GM12801 (cell line): ENCODE measurements around the gene SNX10.

Source experiments
- TF ChIP-seq, protein P1 (sequence below): IDR thresholded peaks from one replicate; pipeline ENCODE4 v1.5.1; 2011; ENCODE audit warnings: control low read depth; ENCODE audit not compliant: insufficient read length; ENCODE audit errors: extremely low read depth

Gene SNX10

DNA sequence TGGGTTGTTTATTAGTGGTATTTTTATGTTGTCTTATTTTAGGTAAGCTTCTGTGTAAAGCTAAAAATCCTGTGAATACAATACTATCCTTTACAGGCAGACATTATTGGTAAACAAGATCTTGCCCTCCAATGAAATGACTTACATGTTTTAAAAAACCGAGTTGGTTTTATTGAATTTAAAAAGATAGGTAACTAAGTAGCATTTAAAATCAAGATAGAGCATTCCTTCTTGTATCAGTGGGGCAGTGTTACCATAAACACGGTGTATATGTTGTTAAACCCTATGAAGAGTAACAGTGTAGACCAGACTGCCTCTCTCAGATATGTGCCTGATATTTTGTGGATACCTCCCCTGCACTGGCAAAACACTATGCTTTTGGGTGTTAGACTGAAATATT lies 81.0 kb downstream of the SNX10 start:
- TF ChIP-seq, protein P1, sequence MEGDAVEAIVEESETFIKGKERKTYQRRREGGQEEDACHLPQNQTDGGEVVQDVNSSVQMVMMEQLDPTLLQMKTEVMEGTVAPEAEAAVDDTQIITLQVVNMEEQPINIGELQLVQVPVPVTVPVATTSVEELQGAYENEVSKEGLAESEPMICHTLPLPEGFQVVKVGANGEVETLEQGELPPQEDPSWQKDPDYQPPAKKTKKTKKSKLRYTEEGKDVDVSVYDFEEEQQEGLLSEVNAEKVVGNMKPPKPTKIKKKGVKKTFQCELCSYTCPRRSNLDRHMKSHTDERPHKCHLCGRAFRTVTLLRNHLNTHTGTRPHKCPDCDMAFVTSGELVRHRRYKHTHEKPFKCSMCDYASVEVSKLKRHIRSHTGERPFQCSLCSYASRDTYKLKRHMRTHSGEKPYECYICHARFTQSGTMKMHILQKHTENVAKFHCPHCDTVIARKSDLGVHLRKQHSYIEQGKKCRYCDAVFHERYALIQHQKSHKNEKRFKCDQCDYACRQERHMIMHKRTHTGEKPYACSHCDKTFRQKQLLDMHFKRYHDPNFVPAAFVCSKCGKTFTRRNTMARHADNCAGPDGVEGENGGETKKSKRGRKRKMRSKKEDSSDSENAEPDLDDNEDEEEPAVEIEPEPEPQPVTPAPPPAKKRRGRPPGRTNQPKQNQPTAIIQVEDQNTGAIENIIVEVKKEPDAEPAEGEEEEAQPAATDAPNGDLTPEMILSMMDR = no peak

DNA sequence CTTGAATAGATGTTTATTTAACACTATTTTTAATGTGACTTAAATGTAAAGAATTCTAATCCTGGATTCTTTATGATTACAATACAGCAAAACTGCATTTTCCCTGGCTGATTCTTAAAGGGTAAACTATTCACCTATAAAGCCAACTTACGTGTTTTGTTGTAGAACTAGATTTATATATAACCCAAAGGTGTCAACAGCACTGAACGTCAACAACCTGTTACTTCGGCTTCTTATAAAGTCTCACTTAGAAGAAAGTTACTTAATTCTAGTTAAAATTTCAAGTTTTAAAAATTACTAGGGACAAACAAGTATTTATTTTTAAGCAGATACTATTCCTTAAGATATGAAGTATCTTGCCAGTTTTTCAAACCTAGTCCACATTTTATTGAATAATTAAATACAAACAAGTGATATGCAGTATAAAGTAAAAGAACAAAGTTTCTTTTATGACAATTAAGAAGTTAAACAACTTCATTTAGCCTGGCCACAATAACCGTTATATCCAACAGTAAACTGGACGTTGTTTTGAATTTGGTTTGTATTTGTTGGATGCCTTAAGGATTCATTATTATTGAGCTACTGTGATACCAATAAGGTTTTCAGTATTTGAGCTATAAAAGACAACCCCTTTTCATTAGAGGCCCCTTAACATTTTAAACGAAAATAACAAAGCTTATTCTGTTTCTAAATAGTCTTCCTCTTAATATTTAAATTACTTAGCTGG lies 83.1 kb downstream of the SNX10 start:
- TF ChIP-seq, protein P1 = no peak

DNA sequence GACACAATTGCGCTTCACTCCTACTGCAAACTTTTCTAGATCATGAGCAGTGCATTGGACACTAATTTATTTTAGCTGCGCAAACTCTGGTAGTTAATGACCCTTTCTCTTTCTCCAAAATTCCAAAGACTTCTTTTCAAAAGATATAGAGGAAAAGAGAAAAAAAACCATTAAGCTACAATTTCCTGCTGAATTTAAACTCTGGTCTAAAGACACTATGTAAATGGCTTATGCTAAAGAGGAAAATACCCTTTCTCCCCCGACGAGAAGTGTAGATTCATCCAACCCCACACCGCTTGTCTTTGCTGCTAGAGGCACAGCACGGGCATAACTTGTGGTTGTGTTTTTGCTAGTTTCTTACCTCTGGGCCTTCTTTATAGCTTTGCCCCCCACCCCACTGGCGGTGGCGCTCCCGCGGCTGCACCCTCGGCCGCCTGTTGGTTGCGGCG lies 84.1 kb downstream of the SNX10 start:
- TF ChIP-seq, protein P1 = no peak

DNA sequence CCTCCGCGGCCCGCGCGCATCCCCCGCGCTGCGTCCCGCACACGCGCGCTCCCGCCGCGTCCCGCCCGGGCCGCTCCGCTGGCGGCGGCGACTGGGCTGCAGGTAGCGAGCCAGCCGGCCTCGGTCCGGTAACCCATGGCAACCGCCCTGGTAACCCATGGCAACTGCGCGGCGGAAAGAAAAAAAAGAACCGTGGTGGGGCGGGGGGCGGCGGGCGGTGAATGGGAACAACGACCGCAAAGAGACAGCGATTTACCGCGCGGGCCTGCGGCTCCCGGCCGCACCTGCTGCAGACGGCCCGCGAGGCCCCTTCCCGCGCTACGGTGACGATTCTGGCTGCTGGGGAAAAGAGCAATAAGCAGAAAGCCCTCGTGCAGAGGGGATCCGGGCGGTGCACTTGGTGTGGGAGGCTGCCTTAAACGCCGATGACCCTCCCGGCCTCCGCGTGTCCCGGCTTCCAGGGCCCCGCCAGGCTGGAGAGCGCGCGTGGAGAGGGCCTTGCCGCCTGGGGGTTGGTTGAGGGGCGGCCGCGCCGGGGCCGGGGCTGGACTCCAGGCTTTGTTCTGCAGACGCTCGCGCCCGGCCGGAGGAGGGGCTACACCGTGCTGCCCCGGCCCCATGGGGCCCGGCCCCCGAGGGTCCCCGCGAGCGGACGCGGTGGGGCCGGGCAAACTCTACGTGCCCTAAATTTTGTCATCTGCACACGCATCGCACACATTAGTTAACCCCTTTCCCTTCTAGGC lies 84.7 kb downstream of the SNX10 start:
- TF ChIP-seq, protein P1 = no peak

DNA sequence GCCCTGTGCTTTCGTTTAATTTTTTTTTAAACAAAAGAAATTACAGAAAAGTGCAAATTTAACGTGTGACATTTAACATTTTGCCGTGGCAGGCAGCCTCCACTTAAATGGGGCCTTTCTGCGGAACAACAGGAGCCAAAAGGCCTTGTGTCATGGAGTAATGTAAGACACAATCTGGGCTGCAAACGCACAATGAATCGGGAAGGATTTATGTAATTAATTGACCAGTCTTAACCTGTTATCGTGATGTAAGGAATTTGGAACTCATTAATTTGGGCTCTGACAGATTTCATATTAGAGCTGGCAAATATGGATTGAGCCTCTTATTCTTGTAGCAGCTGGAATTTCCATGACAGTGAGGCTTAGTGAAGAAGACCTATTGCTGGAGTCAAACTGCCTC lies 86.4 kb downstream of the SNX10 start:
- TF ChIP-seq, protein P1 = no peak

DNA sequence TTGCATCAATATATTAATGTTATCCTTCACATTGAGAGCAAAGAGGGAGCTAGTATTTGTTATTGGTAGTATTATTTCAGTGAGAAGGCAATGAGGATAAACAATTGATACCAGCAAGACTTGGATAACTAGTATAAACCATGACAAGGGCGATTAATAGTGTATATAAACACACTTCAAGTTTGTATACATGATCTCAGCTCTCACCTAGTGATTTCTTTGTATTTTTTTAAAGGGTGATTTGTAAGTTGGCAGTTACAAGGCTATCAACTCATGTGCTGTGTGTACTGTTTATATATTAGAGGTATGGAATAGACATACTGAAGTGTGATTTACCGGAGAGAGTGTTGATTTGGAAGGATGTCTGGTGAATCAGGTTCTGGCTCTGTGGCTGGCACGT lies 88.0 kb downstream of the SNX10 start:
- TF ChIP-seq, protein P1 = no peak

DNA sequence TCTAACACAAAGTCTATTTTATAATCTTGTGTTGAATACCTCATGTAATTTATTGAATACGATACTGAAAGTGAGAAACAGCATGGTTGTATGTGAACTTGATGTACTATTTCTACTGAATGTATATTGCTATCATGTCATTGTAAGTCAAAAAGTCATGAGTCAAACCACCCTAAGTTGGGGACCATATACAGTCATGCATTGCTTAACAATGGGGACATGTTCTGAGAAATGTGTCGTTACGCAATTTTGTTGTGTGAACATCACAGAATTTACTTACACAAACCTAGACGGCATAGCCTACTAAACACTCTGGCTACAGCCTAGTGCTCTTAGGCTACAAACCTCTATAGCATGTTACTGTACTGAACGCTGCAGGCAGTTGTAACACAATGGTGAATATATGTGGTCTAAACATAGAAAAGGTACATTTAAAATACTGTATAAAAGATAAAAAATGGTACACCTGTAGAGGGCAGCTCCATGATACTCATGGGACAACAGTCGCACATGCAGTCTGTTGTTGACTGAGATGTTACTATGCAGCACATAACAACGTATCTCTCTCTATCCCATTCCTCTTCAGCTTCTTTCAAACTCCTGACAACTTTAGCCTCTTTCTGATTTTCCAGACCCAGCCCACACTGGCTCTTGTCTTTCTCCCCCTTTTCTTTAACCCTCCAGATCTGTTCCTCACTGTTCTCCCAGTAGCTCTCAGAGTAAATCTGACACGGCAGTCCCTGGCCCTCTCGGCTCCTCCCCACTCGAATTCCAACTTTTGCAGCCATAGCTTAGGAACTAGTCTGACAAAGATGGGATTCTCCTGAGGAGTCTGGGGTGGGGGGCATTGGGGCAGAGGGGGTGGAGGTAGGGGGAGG lies 90.1 kb downstream of the SNX10 start:
- TF ChIP-seq, protein P1 = no peak
